K562 (cell line): ENCODE results near the gene RUSC1. TPM values are rescaled to one million over a fixed set of nuclear protein-coding genes. Genes with fewer than 3 reads are reported as not detected.

Source experiments
- CCNT2 ChIP-seq: IDR thresholded peaks from 2 replicates; pipeline ENCODE4 v1.6.1; 2011; ENCODE audit warnings: borderline replicate concordance, low read depth, mild to moderate bottlenecking, moderate library complexity, mixed read lengths, low read length; ENCODE audit not compliant: insufficient read length; ENCODE audit errors: extremely low read depth
- HLTF ChIP-seq: fragments of 450-650 bp; IDR thresholded peaks from 2 replicates; pipeline ENCODE4 v1.6.1; 2016
- LEF1 ChIP-seq: fragments of 450-650 bp; IDR thresholded peaks from 2 replicates; pipeline ENCODE4 v1.6.1; 2016; ENCODE audit warnings: mild to moderate bottlenecking
- OTX1 ChIP-seq: fragments of 450-650 bp; formaldehyde crosslinking; IDR thresholded peaks from 2 replicates; pipeline ENCODE4 v1.4.0; 2022; ENCODE audit warnings: mild to moderate bottlenecking
- RAD51 ChIP-seq: fragments of 450-650 bp; IDR thresholded peaks from 2 replicates; pipeline ENCODE4 v1.7.1; 2016; ENCODE audit warnings: low read depth, mild to moderate bottlenecking, borderline replicate concordance
- SMAD2 ChIP-seq: fragments of 150-350 bp; IDR thresholded peaks from 2 replicates; pipeline ENCODE4 v1.6.1; 2014; ENCODE audit warnings: low read depth, mild to moderate bottlenecking, low read length
- SMARCE1 ChIP-seq: fragments of 450-650 bp; IDR thresholded peaks from 2 replicates; pipeline ENCODE4 v1.7.1; 2016; ENCODE audit warnings: mild to moderate bottlenecking
- STAT5B ChIP-seq: fragments of 250-450 bp; sonication (Bioruptor Pico); IDR thresholded peaks from 2 replicates; pipeline ENCODE4 v1.8.0; 2021; ENCODE audit warnings: mild to moderate bottlenecking, inconsistent platforms
- TCFL5 ChIP-seq: fragments of 250-450 bp; sonication (Bioruptor Pico); conservative IDR thresholded peaks from 2 replicates; pipeline ENCODE4 v1.6.1; 2021; ENCODE audit warnings: mild to moderate bottlenecking, moderate library complexity, matching md5 sums
- ZNF318 ChIP-seq, 2 experiments: fragments of 450-650 bp; IDR thresholded peaks; 2 replicates each; pipeline ENCODE4 v1.6.1; 2016; ENCODE audit warnings: mild to moderate bottlenecking in 2 of 2, borderline replicate concordance in 1 of 2, low read depth in 1 of 2, moderate library complexity in 1 of 2
- ZNF398 ChIP-seq: fragments of 250-450 bp; sonication (Bioruptor Pico); IDR thresholded peaks from 2 replicates; pipeline ENCODE4 v1.8.0; 2021; ENCODE audit warnings: moderate library complexity, mild to moderate bottlenecking, inconsistent platforms
- ZNF717 ChIP-seq: fragments of 250-450 bp; sonication (Bioruptor Pico); IDR thresholded peaks from 2 replicates; pipeline ENCODE4 v1.5.0; 2021
- ZNF766 ChIP-seq: fragments of 200-800 bp; sonication (Bioruptor generic); conservative IDR thresholded peaks from 2 replicates; pipeline ENCODE4 v1.6.1; 2016; ENCODE audit warnings: missing genetic modification characterization, missing compliant biosample characterization
- polyA plus RNA-seq, 8 experiments: library from polyadenylated mRNA; depleted of rRNA in 4 of 8; stranded (reverse) in 5 of 8; unstranded in 3 of 8; fragments of >200 nt; fragmentation: Nextera tagmentation in 2 of 8; fragmentation: Illumina TruSeq in 1 of 8; extraction: Ambion mirVana in 2 of 8; extraction: Trizol in 1 of 8; gene quantifications; 2 replicates each; pipeline versions ENCODE4 v1.2.1 to v1.2.3, GENCODE V29; 2011 to 2014; ENCODE audit warnings: inconsistent platforms in 1 of 8, missing spikeins in 1 of 8
- total RNA-seq, 7 experiments: library from RNA; depleted of rRNA in 6 of 7; stranded (reverse); fragments of >200 nt in 6 of 7; fragmentation: Illumina TruSeq in 2 of 7; extraction: Trizol in 2 of 7; gene quantifications; 2 replicates each; pipeline versions ENCODE4 v1.2.1 to v1.2.3, GENCODE V29; 2011 to 2021; ENCODE audit warnings: low replicate concordance in 1 of 7

Gene RUSC1
- total and polyA plus RNA-seq, 9 of the 15 experiments (the other 6 are each of a cell fraction or from before 2014, with no cell fraction given) = 5.7 to 68.3 (median 33.6) TPM

GRCh38 chr1:155308493-155309422 lies 11.9 kb upstream of the RUSC1 start, which contains the start of gene FDPS (continued):
- TF ChIP-seq LEF1 (peak; percentile 59; the same call in 1 of the 2 replicates), STAT5B (CRISPR knock-in tag) (no peak), CCNT2 (peak; percentile 73), SMAD2 (no peak), ZNF318 (IDR thresholded peaks at IDR 0.05; ENCODE audit: borderline replicate concordance in 1 of 2, low read depth in 1 of 2) (no peak), ZNF398 (CRISPR knock-in tag) (no peak), ZNF766 (CRISPR knock-in tag) (no peak; the same call in 1 of the 2 replicates), HLTF (no peak), TCFL5 (CRISPR knock-in tag) (no peak), RAD51 (no peak; the same call in 1 of the 2 replicates), ZNF717 (CRISPR knock-in tag) (no peak), SMARCE1 (no peak), OTX1 (CRISPR knock-in tag) (no peak)
